Lower leg skin (tissue), 4 donors: ENCODE data around the gene MAGEA8. TPM values are rescaled to one million over a fixed set of nuclear protein-coding genes. Genes with fewer than 3 reads are reported as not detected.
"Not testable (repeated sequence)": the region's sequence is repeated elsewhere in the genome, so short reads cannot be mapped to it uniquely, and the experiment has no call there.

Source experiments
- DNase-seq, 2 donors: peaks; one replicate each; pipeline ENCODE4 v3.0.0-alpha.2; 2019; ENCODE audit warnings: low spot score in 2 of 2
- H3K4me3 ChIP-seq: fragments of 200-600 bp; sonication (generic); 2 replicates; pipeline ENCODE4 v1.5.1; 2017; ENCODE audit warnings: mild to moderate bottlenecking, low read depth; ENCODE audit not compliant: poor library complexity, severe bottlenecking
- CTCF ChIP-seq, 3 donors: fragments of 450-650 bp; IDR thresholded peaks; one replicate each; pipeline ENCODE4 v1.5.1; 2016; ENCODE audit warnings: antibody characterized with exemption in 3 of 3, mild to moderate bottlenecking in 3 of 3, moderate library complexity in 2 of 3
- POLR2A ChIP-seq, 2 donors: fragments of 450-650 bp; IDR thresholded peaks; one replicate each; pipeline ENCODE4 v1.6.1; 2016 to 2017; ENCODE audit warnings: antibody characterized with exemption in 2 of 2, mild to moderate bottlenecking in 1 of 2, moderate library complexity in 1 of 2
- WGBS, 2 donors: methylation state at CpG; one replicate each; pipeline ENCODE4 v1.1.5; 2018; 5-methylcytosine and 5-hydroxymethylcytosine counted together
- intact Hi-C: fragments of 100-400 bp; cut with DNase I; formaldehyde crosslinking; loops from one replicate; pipeline ENCODE4 v1.15.0; 2023; ENCODE audit warnings: low total_unique reads
- total RNA-seq, 4 donors: library from RNA; depleted of rRNA; stranded (reverse); fragments of >200 nt; gene quantifications; one replicate each; pipeline ENCODE4 v1.1.0, GENCODE V29; 2016

The MAGEA8 gene
- total RNA-seq, 4 donors from 2014 or later, result not detected

- 82 to 97% methylated on average over 3 of the region's 3 CpGs for WGBS, 2 donors
- intact Hi-C loops, result no loop called here
- no peak overlapping the region for H3K4me3 ChIP-seq
- no peak for DNase-seq
- no peak for TF ChIP-seq POLR2A (IDR thresholded peaks at IDR 0.05)
- TF ChIP-seq CTCF (IDR thresholded peaks at IDR 0.05), result no peak
Observed at GRCh38 chrX:149908308-149908707, 27.3 kb downstream of the MAGEA8 start.

GRCh38 chrX:149908727-149909126, 27.7 kb downstream of the MAGEA8 start:
- H3K4me3 ChIP-seq, result no peak overlapping the region
- intact Hi-C loops, result no loop called here
- TF ChIP-seq CTCF (IDR thresholded peaks at IDR 0.05), result no peak
- TF ChIP-seq POLR2A (IDR thresholded peaks at IDR 0.05), result no peak
- DNase-seq, result no peak

- no peak for DNase-seq
- intact Hi-C loops, result no loop called here
- TF ChIP-seq CTCF (IDR thresholded peaks at IDR 0.05) (no peak), POLR2A (IDR thresholded peaks at IDR 0.05) (no peak)
- no peak overlapping the region for H3K4me3 ChIP-seq
- 70 to 75% methylated on average over 3 to 4 of the region's 4 CpGs for WGBS, 2 donors
Observed at GRCh38 chrX:149909324-149910177, 28.6 kb downstream of the MAGEA8 start.

- TF ChIP-seq POLR2A (IDR thresholded peaks at IDR 0.05) (no peak), CTCF (IDR thresholded peaks at IDR 0.05) (no peak)
- no peak for DNase-seq
- intact Hi-C loops, result no loop called here
- H3K4me3 ChIP-seq, result no peak overlapping the region
- WGBS, 2 donors, result 83% methylated on average over 9 of the region's 9 CpGs
Observed at GRCh38 chrX:149910178-149910695, 29.3 kb downstream of the MAGEA8 start.

DNA sequence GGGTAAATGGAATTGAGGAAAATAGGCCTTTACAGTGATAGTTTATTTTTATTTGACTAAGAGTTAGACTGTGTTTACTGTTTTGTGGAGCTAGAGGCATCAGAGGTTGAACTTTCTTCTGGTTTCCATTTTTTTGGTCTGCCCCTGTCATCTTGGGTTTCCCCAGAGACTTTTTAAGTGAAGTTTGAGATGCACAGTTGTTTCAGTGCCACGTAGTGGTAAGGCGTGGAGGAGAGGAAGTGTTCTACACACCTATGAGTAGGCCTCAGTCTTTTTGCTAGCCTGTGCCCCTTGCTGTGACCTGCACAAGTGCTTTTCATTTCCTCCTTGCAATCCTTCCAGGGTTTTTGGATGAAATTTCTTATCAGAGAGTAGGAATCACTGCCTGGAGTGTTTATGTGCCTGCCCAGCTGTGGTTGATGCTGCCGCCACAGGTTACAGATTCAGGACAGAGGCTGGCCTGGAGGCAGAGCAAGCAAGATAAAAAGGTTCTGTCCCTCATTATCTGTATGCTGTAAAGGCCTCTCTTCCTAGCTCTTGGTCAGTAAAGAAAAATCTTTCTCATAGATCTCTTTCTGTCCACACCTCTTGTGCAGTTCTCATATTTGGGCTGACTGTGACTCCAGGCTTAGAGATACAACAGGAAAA, 35.9 kb downstream of the MAGEA8 start:
- intact Hi-C loops, result no loop called here
- 74 to 84% methylated on average over 3 of the region's 3 CpGs for WGBS, 2 donors
- TF ChIP-seq POLR2A (IDR thresholded peaks at IDR 0.05) (no peak), CTCF (IDR thresholded peaks at IDR 0.05) (no peak)

GRCh38 chrX:149923836-149924235, 42.9 kb downstream of the MAGEA8 start:
- intact Hi-C loops, DNase-seq, H3K4me3 ChIP-seq: not testable (repeated sequence)
- no CpG with 5 or more reads among the region's 4 CpGs for WGBS, 2 donors

More for the DNA sequence above, 35.9 kb downstream of the MAGEA8 start:
- no peak for DNase-seq
- H3K4me3 ChIP-seq, result no peak overlapping the region

DNA sequence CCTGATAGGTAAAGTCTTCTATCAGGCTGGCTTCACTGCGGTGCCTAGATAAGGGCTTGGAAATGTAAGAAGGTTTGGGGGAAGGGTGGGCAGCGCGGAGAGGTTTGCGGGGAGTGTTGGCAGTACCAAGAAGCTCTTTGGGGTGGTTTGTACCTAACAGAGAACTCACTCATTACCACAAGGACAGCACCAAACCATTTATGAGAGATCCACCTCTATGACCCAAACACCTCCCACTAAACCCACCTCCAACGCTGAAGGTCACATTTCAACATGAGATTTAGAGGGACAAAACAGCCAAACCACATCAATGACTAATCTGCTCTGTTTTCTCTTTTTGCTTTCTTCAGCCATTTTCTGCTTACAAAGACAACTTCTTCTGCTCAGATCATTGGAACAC, 43.5 kb downstream of the MAGEA8 start:
- intact Hi-C loops, result not testable (repeated sequence)
- no CpG with 5 or more reads among the region's 5 CpGs for WGBS, 2 donors

DNA sequence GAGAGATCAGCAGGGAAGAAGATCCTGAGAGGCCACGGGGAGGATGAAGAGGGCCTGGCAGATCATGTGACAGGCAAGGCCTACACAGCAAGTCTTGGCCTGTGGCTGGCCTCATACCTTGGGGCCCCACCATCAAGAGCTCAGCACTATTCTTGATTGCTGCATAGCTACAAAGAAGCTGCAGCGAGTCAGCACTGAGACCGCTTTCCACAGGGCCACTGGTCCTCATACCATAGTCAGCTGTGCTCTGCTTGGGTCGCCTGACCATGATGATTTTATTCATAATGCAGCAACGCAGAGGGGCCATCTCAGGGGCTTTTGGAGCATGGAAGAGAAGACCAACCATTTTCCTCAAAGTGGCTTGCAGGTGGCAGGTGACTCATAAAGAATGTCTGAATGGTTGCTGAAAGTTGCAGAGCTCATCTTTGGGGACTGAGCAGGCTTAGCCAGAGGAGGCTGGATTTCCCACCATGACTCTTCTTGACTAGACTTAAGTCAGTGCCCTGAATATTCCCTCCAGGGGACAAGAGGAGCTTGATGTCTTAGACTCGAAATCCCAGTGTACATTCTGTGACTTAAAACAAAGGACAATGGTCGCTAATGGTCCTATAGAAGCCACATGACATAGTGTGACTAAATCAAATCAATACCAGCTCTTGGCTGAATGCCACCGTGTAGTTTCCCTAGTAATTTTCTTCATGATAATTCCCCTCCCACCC, 46.4 kb downstream of the MAGEA8 start:
- intact Hi-C loops, DNase-seq, H3K4me3 ChIP-seq: not testable (repeated sequence)
- WGBS, 2 donors, result no CpG with 5 or more reads among the region's 8 CpGs

More for the DNA sequence above, 43.5 kb downstream of the MAGEA8 start:
- DNase-seq, H3K4me3 ChIP-seq: not testable (repeated sequence)

GRCh38 chrX:149927964-149928258, 46.9 kb downstream of the MAGEA8 start:
- DNase-seq, intact Hi-C loops, H3K4me3 ChIP-seq: not testable (repeated sequence)
- no CpG with 5 or more reads among the region's 1 CpG for WGBS, 2 donors
